HAP-1 (cell line): ENCODE data around the gene OTOG.

Experiments used
- DNase-seq, 2 experiments: peaks; one replicate each; pipeline ENCODE4 v3.0.0-alpha.2; 2016 to 2020; ENCODE audit warnings: low spot score in 2 of 2
- H3K27me3 ChIP-seq: fragments of 250-450 bp; sonication (Bioruptor Pico); 2 replicates; pipeline ENCODE4 v1.5.1; 2020; ENCODE audit warnings: low read depth, mild to moderate bottlenecking, moderate library complexity
- H3K36me3 ChIP-seq: fragments of 250-450 bp; sonication (Bioruptor Pico); replicated peaks from 2 replicates; pipeline ENCODE4 v1.5.1; 2020; ENCODE audit warnings: mild to moderate bottlenecking
- H3K4me1 ChIP-seq: fragments of 250-450 bp; sonication (Bioruptor Pico); 2 replicates; pipeline ENCODE4 v1.5.1; 2020; ENCODE audit warnings: mild to moderate bottlenecking
- H3K4me3 ChIP-seq: fragments of 250-450 bp; sonication (Bioruptor Pico); 2 replicates; pipeline ENCODE4 v1.5.1; 2020; ENCODE audit warnings: mild to moderate bottlenecking, moderate library complexity
- H3K9me3 ChIP-seq: fragments of 250-450 bp; sonication (Bioruptor Pico); 2 replicates; pipeline ENCODE4 v1.5.1; 2020; ENCODE audit warnings: mild to moderate bottlenecking, moderate library complexity
- in situ Hi-C: fragments of 300-500 bp; cut with MboI; formaldehyde crosslinking; loops from 3 replicates; pipeline ENCODE4 v1.14.3; 2020; ENCODE audit warnings: low sequenced_read_pairs, inconsistent platforms, mixed read lengths

Gene OTOG

GRCh38 chr11:17597770-17598169 is 50.7 kb downstream of the OTOG start:
- no peaks in the 10 kb centered on the region for H3K36me3 ChIP-seq
- H3K9me3 ChIP-seq = no peaks in the 10 kb centered on the region
- no peaks in the 10 kb centered on the region for H3K4me1 ChIP-seq
- no peak overlapping the region for H3K4me3 ChIP-seq
- in situ Hi-C loops = loop anchor here (5.0 to 10.0 kb wide), 2 partner anchors 127 to 380 kb away; no protein-coding TSS in a partner anchor
- peak in 1 of 2 experiments; percentile 4 for DNase-seq
- H3K27me3 ChIP-seq = no peaks in the 10 kb centered on the region

GRCh38 chr11:17598700-17599459 is 51.8 kb downstream of the OTOG start:
- peak; percentile 49 to 88 for DNase-seq
- in situ Hi-C loops = loop anchor here (5.0 to 10.0 kb wide), 2 partner anchors 126 to 378 kb away; no protein-coding TSS in a partner anchor
- no peak overlapping the region for H3K4me3 ChIP-seq
- no peaks in the 10 kb centered on the region for H3K4me1 ChIP-seq
- H3K9me3 ChIP-seq = no peaks in the 10 kb centered on the region
- H3K27me3 ChIP-seq = no peaks in the 10 kb centered on the region
- H3K36me3 ChIP-seq = no peaks in the 10 kb centered on the region

GRCh38 chr11:17599460-17599925 is 52.4 kb downstream of the OTOG start:
- DNase-seq = peak in 1 of 2 experiments; percentile 4
- H3K36me3 ChIP-seq = no peaks in the 10 kb centered on the region
- in situ Hi-C loops = loop anchor here (5.0 to 10.0 kb wide), 2 partner anchors 125 to 378 kb away; no protein-coding TSS in a partner anchor
- H3K4me3 ChIP-seq = no peak overlapping the region
- no peaks in the 10 kb centered on the region for H3K27me3 ChIP-seq
- H3K9me3 ChIP-seq = no peaks in the 10 kb centered on the region
- no peaks in the 10 kb centered on the region for H3K4me1 ChIP-seq

- H3K4me1 ChIP-seq = no peaks in the 10 kb centered on the region
- no peak overlapping the region for H3K4me3 ChIP-seq
- H3K36me3 ChIP-seq = no peaks in the 10 kb centered on the region
- no peaks in the 10 kb centered on the region for H3K9me3 ChIP-seq
- H3K27me3 ChIP-seq = no peaks in the 10 kb centered on the region
- in situ Hi-C loops = no loop called here
- peak in 1 of 2 experiments; percentile 4 for DNase-seq
Measured at GRCh38 chr11:17600316-17601255, 53.5 kb downstream of the OTOG start.

- H3K4me3 ChIP-seq = no peak overlapping the region
- no peaks in the 10 kb centered on the region for H3K27me3 ChIP-seq
- peak in 1 of 2 experiments; percentile 29 for DNase-seq
- no peaks in the 10 kb centered on the region for H3K4me1 ChIP-seq
- no peaks in the 10 kb centered on the region for H3K9me3 ChIP-seq
- in situ Hi-C loops = no loop called here
- H3K36me3 ChIP-seq = no peaks in the 10 kb centered on the region
Measured at GRCh38 chr11:17601256-17601671, 54.2 kb downstream of the OTOG start.

GRCh38 chr11:17601676-17602075 is 54.6 kb downstream of the OTOG start:
- Histone ChIP-seq H3K4me3 (no peak overlapping the region), H3K4me1 (no peaks in the 10 kb centered on the region), H3K9me3 (no peaks in the 10 kb centered on the region), H3K27me3 (no peaks in the 10 kb centered on the region), H3K36me3 (no peaks in the 10 kb centered on the region)
- in situ Hi-C loops = no loop called here
- no peak for DNase-seq

- Histone ChIP-seq H3K36me3 (no peaks in the 10 kb centered on the region), H3K9me3 (no peaks in the 10 kb centered on the region), H3K4me1 (no peaks in the 10 kb centered on the region), H3K27me3 (no peaks in the 10 kb centered on the region), H3K4me3 (no peak overlapping the region)
- DNase-seq = no peak
- in situ Hi-C loops = no loop called here
Measured at GRCh38 chr11:17602105-17603001, 55.3 kb downstream of the OTOG start.

- DNase-seq = no peak
- no peak overlapping the region for H3K4me3 ChIP-seq
Measured at GRCh38 chr11:17603056-17603825, 56.2 kb downstream of the OTOG start.

GRCh38 chr11:17604201-17604914 is 57.3 kb downstream of the OTOG start:
- Histone ChIP-seq H3K27me3 (no peaks in the 10 kb centered on the region), H3K9me3 (no peaks in the 10 kb centered on the region), H3K36me3 (no peaks in the 10 kb centered on the region), H3K4me1 (no peaks in the 10 kb centered on the region), H3K4me3 (no peak overlapping the region)
- no peak for DNase-seq
- in situ Hi-C loops = no loop called here

More at GRCh38 chr11:17603056-17603825, 56.2 kb downstream of the OTOG start:
- H3K4me1 ChIP-seq = no peaks in the 10 kb centered on the region
- no peaks in the 10 kb centered on the region for H3K9me3 ChIP-seq
- no peaks in the 10 kb centered on the region for H3K36me3 ChIP-seq
- in situ Hi-C loops = no loop called here
- no peaks in the 10 kb centered on the region for H3K27me3 ChIP-seq

- no peaks in the 10 kb centered on the region for H3K4me1 ChIP-seq
- in situ Hi-C loops = no loop called here
- no peaks in the 10 kb centered on the region for H3K36me3 ChIP-seq
- no peak for DNase-seq
- no peak overlapping the region for H3K4me3 ChIP-seq
- H3K27me3 ChIP-seq = no peaks in the 10 kb centered on the region
- H3K9me3 ChIP-seq = no peaks in the 10 kb centered on the region
Measured at GRCh38 chr11:17604915-17605233, 57.8 kb downstream of the OTOG start.

- no peaks in the 10 kb centered on the region for H3K4me1 ChIP-seq
- H3K9me3 ChIP-seq = no peaks in the 10 kb centered on the region
- no peak overlapping the region for H3K4me3 ChIP-seq
- in situ Hi-C loops = no loop called here
- no peak for DNase-seq
- no peaks in the 10 kb centered on the region for H3K27me3 ChIP-seq
- H3K36me3 ChIP-seq = no peaks in the 10 kb centered on the region
Measured at GRCh38 chr11:17605651-17606122, 58.6 kb downstream of the OTOG start.
